GM12891 (cell line): ENCODE data around the gene IL1RN. TPM values are rescaled to one million over a fixed set of nuclear protein-coding genes. Genes with fewer than 3 reads are reported as not detected.

Experiments
- DNase-seq: peaks from one replicate; pipeline ENCODE4 v3.0.0; 2011; ENCODE audit warnings: low spot score; ENCODE audit not compliant: insufficient read length
- FAIRE-seq: peaks from 2 replicates; lab custom pipeline; 2011; peaks lifted over from hg19 to GRCh38; lab: Jason Lieb, UNC
- PAX5 ChIP-seq: IDR thresholded peaks from 2 replicates; pipeline ENCODE4 v1.6.1; 2011; ENCODE audit warnings: low read length, moderate library complexity, mild to moderate bottlenecking; ENCODE audit not compliant: insufficient read depth, severe bottlenecking
- POLR2A ChIP-seq: IDR thresholded peaks from 2 replicates; pipeline ENCODE4 v1.6.1; 2011; ENCODE audit warnings: low read depth, low read length, control low read depth
- POLR2AphosphoS5 ChIP-seq: IDR thresholded peaks from 2 replicates; pipeline ENCODE4 v1.6.1; 2011; ENCODE audit warnings: low read depth, low read length, control low read depth
- POU2F2 ChIP-seq: IDR thresholded peaks from 2 replicates; pipeline ENCODE4 v1.6.1; 2011; ENCODE audit warnings: low read depth, mild to moderate bottlenecking, control low read depth, low read length, moderate library complexity
- SPI1 ChIP-seq: IDR thresholded peaks from 2 replicates; pipeline ENCODE4 v1.6.1; 2011; ENCODE audit warnings: low read depth, low read length, control low read depth
- TAF1 ChIP-seq: IDR thresholded peaks from 2 replicates; pipeline ENCODE4 v1.6.1; 2011; ENCODE audit warnings: low read depth, low read length, control low read depth
- polyA plus RNA-seq: library from polyadenylated mRNA; unstranded; fragments of >200 nt; gene quantifications from one replicate; pipeline ENCODE4 v1.2.1, GENCODE V29; 2012; ENCODE audit warnings: low read depth, missing spikeins, inconsistent platforms; ENCODE audit not compliant: missing spikeins

Gene IL1RN, protein sequence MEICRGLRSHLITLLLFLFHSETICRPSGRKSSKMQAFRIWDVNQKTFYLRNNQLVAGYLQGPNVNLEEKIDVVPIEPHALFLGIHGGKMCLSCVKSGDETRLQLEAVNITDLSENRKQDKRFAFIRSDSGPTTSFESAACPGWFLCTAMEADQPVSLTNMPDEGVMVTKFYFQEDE
- polyA plus RNA-seq = 0.08 TPM

DNA sequence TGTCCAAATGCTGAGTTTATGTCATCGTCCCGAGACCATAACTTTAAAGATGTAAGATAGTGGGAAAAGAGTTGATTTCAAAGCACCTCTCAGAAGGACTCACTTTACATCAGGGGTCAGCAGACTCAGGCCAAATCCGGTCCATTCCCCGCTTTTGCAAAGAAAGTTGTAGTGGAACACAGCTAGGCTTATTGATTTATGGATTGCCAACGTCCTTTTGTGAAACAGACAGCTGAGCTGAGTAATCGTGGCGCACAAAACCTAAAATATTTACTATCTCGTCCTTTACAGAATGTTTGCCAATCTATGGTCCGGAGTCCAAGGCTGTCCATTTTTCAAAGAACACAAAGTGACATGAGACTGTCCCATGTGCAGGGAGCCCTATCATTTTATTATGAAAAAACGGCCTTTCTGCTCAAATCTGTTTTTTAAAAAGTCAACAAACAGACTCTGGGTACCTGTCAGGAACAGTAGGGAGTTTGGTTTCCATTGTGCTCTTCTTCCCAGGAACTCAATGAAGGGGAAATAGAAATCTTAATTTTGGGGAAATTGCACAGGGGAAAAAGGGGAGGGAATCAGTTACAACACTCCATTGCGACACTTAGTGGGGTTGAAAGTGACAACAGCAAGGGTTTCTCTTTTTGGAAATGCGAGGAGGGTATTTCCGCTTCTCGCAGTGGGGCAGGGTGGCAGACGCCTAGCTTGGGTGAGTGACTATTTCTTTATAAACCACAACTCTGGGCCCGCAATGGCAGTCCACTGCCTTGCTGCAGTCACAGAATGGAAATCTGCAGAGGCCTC lies at the start of gene IL1RN:
Gene IL1RN (plus strand): TSS at position 754 of the 801 bp plus-strand sequence. CDS start 27 bp downstream, at position 781.
- DNase-seq (no peak), FAIRE-seq (no peak)

DNA sequence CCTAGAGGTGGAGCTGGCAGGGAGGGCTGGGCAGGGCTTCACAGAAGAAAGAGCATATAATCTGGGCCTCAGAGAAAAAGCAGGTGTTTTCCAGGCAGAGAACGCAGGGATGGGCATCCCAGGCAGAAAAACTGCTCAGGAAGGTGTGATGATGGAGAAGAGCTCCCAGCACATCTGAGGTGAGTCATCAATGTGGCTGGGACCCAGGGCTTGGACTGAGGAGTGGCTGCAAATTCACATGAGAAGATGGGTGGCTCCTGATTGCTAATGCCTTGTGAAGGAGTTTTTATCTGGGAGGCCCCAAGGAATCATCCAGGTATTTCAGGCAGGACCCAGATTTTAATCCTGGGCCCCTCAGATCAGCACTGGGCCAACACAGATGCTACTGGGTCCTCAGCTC lies 49.5 kb upstream of the IL1RN start:
- TF ChIP-seq TAF1 (no peak), SPI1 (no peak), POLR2A (no peak), PAX5 (no peak), POU2F2 (no peak), POLR2AphosphoS5 (no peak)
- FAIRE-seq (no peak), DNase-seq (no peak)

More for the DNA sequence above, at the start of gene IL1RN:
- TF ChIP-seq POLR2AphosphoS5 (no peak), SPI1 (no peak)

DNA sequence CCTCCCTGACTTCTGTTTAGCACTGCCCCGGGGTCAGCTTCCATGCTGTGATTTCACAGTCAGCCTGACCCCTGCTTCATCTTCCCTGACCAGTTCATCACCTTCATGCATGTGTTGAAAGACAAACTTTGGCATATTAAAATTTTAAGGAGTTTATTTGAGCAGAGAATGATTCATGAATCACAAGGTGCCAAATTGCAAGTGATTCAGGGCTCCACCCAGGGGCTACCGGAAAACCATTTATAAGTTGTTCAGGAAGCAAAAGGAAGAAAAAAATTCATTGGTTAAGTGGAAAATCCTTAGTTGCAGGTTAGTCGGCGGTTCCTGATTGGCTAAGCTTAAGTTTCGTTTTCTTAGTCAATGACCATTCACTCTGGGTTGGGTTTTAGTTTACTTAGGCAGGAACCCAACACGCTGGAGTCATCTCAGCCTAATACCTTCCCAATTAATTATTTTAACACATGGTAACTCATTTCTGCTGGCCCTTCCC lies 49.0 kb upstream of the IL1RN start:
- TF ChIP-seq POLR2AphosphoS5 (no peak), TAF1 (no peak), SPI1 (no peak), POU2F2 (no peak), POLR2A (no peak), PAX5 (no peak)
- no peak for FAIRE-seq
- DNase-seq = no peak

DNA sequence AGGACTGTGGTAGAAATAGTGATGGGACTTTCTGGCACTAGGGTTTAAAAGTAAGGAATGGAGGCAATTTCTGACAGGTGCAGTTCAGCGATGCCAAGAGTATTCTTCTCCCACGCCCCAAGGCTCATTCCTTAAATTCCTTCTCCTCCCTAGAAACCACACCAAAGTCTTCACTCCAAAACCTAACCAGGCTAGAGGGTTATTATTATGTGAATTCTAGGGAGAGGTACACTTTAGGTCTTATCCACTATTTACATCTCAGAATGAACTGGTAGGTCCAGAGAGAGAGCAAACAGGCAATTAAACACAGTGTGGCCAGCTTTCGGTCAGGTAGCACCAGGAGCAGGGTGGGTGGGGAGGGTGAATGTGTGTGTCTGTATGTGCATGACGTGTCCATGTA lies 48.3 kb upstream of the IL1RN start:
- FAIRE-seq (no peak), DNase-seq (no peak)
- TF ChIP-seq POLR2A (no peak), POU2F2 (no peak), POLR2AphosphoS5 (no peak), SPI1 (no peak), PAX5 (no peak), TAF1 (no peak)

DNA sequence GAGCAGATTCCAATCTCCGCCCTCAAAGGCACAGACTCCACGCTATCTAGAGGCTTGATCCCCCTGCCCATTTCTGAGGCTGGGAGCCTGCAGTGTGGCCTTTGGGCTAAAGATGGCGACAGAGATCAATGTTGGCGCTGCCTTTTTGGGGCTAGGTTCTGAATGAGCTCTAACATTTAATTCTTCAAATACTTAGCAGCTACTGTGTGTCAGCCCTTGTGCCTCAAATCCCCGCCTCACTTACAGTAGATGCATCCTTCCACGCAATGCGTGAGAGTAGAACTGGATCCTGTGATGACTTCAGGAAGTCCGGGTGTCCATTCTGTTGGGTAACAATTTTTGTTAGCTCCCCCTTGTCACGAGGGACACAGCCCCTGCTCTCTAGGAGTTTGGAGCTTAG lies 47.3 kb upstream of the IL1RN start:
- peak; percentile 21 for DNase-seq
- FAIRE-seq = no peak
- TF ChIP-seq POLR2A (no peak), POU2F2 (no peak), TAF1 (no peak), POLR2AphosphoS5 (no peak), SPI1 (no peak), PAX5 (no peak)

DNA sequence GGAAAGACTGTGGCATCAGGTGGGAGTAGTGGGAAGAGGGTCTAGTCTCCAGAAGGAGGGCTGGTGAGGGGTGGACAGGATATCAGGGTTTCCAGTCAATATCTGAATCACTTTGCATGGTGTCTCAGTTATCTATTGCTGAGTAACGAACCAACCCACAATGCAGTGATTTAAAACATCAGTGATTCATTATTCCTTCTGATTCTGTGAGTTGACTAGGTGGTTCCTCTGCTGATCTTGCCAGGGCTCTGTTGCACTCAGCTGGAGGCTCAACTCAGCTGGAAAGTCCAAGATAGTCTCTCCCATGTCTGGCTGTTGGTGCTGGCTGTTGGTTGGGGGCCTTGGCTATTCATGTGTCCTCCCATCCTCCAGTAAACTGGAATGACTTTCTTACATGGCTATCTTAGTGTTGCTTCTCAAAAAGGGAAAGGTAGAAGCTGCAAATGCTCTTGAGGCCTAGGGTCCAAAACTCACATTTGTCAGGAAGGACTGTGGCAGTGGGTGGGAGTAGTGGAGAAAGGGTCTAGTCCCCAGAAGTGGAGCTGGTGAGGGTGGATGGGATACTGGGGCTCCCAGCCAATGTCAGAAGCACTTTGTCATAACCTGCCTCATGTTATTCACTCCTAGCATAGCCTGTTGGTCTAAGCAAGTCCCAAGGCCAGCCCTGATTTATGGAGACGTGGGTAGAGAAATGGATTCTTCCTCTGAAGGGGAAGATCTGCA lies 45.7 kb upstream of the IL1RN start:
- no peak for TF ChIP-seq SPI1
- TF ChIP-seq POLR2A = no peak
- DNase-seq (no peak), FAIRE-seq (no peak)

DNA sequence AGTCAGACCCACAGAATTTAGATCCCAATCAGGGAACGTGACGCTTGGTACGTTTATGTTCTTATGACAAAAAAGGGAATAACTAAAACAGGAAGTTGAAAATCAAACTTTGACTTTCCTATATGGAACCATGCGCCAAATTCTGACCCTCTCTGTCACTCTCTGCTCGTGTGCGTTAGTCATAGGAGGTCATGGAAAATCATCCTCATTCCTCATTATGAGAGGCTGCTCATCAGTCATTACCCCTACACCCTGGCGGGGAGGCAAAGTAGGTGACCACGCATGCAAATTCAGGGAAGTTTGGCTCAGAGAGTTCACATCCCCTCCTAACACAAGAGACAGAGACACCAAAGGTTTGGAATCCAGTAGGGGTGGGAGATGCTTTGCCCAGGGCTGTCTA lies 44.1 kb upstream of the IL1RN start:
- DNase-seq = no peak
- no peak for FAIRE-seq
- no peak for TF ChIP-seq TAF1
- no peak for TF ChIP-seq SPI1
- TF ChIP-seq POU2F2 = no peak
- no peak for TF ChIP-seq POLR2A
- TF ChIP-seq POLR2AphosphoS5 = no peak
- TF ChIP-seq PAX5 = no peak

DNA sequence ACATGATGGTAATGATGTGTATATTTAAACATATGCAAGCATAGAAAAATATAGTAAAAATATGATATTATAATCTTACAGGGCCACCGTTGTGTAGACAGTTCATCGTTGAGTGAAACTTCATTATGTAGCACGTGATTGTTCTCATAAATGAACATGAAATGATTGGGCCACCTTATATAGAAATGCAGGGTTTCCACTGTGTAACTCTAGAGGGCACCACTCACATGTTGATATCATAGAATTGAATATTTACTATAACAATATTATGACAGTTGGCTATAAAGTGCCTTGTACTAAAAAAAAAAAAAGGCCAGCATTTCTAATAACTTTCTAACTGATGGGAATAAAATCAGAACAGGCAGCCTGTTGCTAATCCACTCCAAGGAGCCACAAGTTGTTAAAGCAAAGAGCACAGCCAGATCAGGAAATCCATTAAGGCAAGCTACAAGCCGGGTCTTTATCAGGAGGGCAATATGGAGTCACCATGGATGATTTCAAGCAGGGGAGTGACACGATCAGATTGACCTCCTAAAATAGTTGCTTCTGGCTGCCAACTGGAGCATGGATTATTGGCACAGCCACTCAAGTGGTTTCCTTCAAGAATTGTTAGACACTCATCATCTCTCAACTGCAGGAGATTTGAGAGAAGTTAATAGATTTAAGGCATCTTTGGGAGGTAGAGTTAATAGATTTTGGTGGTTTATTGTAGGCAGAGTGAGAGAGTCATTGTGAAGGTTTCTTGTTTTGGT lies 43.0 kb upstream of the IL1RN start:
- no peak for TF ChIP-seq TAF1
- no peak for TF ChIP-seq POLR2AphosphoS5
- TF ChIP-seq POLR2A = no peak
- no peak for TF ChIP-seq PAX5
- no peak for TF ChIP-seq SPI1
- no peak for TF ChIP-seq POU2F2
- no peak for DNase-seq
- FAIRE-seq = no peak

DNA sequence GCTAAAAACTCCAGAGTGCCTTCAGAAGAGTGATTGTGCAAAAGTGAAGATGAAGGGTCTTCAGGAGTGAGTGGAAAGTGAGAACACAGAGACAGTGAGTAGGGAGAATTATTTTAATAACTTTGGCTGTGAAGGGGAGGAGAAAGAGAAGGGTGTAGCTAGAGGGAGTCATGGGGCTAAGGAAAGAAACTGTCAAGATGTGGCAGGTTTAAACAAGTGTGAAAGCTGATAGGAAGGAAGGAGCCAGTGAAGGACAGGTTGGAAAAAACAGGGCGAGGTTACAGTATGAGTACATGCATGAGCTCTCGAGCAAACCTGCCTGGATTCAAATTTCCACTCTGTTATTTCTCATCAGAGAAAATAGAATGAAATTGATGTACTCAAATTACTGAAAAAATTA lies 41.9 kb upstream of the IL1RN start:
- DNase-seq (no peak), FAIRE-seq (no peak)
- no peak for TF ChIP-seq POU2F2
- TF ChIP-seq POLR2AphosphoS5 = no peak
- TF ChIP-seq TAF1 = no peak
- no peak for TF ChIP-seq POLR2A
- TF ChIP-seq SPI1 = no peak
- TF ChIP-seq PAX5 = no peak
